Calu3 (cell line): ENCODE data around the gene CDPF1. TPM values are rescaled to one million over a fixed set of nuclear protein-coding genes. Genes with fewer than 3 reads are reported as not detected.

Experiments
- BruUV-seq: library from RNA; stranded (reverse); fragments of 400-500 nt; replicated peaks from 2 replicates; lab custom pipeline; 2021; lab: Mats Ljungman, UMichigan
- CTCF ChIA-PET: fragments of 300-600 bp; sonication (Branson Sonifier 250); formaldehyde crosslinking; loops from one replicate; lab custom pipeline; 2022; ENCODE audit warnings: antibody characterized with exemption; lab: Charles Lee
- DNase-seq: peaks from one replicate; pipeline ENCODE4 v3.0.0; 2022
- H3K27ac Mint-ChIP-seq: one replicate; pipeline ENCODE4 v1.8.0; 2022; ENCODE audit warnings: mixed read lengths; ENCODE audit not compliant: unreplicated experiment
- H3K27me3 Mint-ChIP-seq: one replicate; pipeline ENCODE4 v1.8.0; 2022; ENCODE audit warnings: mixed read lengths; ENCODE audit not compliant: unreplicated experiment
- H3K36me3 Mint-ChIP-seq: one replicate; pipeline ENCODE4 v1.8.0; 2022; ENCODE audit warnings: mild to moderate bottlenecking, moderate library complexity, mixed read lengths; ENCODE audit not compliant: insufficient read depth, unreplicated experiment
- H3K4me1 Mint-ChIP-seq: one replicate; pipeline ENCODE4 v1.8.0; 2022; ENCODE audit warnings: mild to moderate bottlenecking, low read depth, mixed read lengths; ENCODE audit not compliant: unreplicated experiment
- H3K4me3 Mint-ChIP-seq: one replicate; pipeline ENCODE4 v1.8.0; 2022; ENCODE audit warnings: mild to moderate bottlenecking, low read depth, moderate library complexity, mixed read lengths; ENCODE audit not compliant: unreplicated experiment
- H3K9me3 Mint-ChIP-seq: one replicate; pipeline ENCODE4 v1.8.0; 2022; ENCODE audit warnings: low read depth, mixed read lengths; ENCODE audit not compliant: unreplicated experiment
- intact Hi-C: fragments of 100-400 bp; cut with micrococcal nuclease; formaldehyde crosslinking; loops from one replicate; pipeline ENCODE4 v1.10.0; 2022; ENCODE audit not compliant: unreplicated experiment
- total RNA-seq: library from RNA; stranded (reverse); gene quantifications from 2 replicates; pipeline ENCODE4 v1.2.3, GENCODE V29; 2022
- TF ChIP-seq, protein P1 (sequence below): fragments of 200-600 bp; IDR thresholded peaks from one replicate; pipeline ENCODE4 v1.8.0; 2022; ENCODE audit warnings: antibody characterized with exemption; ENCODE audit not compliant: unreplicated experiment

CDPF1 gene
- total RNA-seq, 1 experiment from 2014 or later, result 10.5 TPM

DNA sequence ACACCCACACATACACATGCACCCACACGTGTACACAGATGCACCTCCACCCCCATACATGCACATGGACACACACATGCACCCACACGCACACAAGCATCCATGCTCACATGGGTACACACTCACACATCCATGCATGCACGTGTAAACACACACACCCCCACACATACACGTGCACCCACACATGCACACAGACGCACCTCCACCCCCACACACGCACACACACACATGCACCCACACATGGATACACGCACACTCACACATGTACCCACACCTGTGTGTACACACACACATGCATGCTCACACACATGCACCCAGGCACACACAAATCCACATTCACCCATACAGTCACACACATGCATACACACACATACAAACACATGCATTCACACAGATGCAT, 24.5 kb downstream of the CDPF1 start:
- CTCF ChIA-PET, result no interaction called here
- Mint-ChIP-seq H3K9me3 (no peaks in the 10 kb centered on the region), H3K27ac (no peak overlapping the region), H3K4me1 (no peaks in the 10 kb centered on the region), H3K36me3 (peaks cover 7% of the 10 kb centered on the region), H3K4me3 (no peak overlapping the region), H3K27me3 (no peaks in the 10 kb centered on the region)
- intact Hi-C loops, result no loop called here
- no TSS peak for BruUV-seq
- DNase-seq, result no peak
- TF ChIP-seq, protein P1, sequence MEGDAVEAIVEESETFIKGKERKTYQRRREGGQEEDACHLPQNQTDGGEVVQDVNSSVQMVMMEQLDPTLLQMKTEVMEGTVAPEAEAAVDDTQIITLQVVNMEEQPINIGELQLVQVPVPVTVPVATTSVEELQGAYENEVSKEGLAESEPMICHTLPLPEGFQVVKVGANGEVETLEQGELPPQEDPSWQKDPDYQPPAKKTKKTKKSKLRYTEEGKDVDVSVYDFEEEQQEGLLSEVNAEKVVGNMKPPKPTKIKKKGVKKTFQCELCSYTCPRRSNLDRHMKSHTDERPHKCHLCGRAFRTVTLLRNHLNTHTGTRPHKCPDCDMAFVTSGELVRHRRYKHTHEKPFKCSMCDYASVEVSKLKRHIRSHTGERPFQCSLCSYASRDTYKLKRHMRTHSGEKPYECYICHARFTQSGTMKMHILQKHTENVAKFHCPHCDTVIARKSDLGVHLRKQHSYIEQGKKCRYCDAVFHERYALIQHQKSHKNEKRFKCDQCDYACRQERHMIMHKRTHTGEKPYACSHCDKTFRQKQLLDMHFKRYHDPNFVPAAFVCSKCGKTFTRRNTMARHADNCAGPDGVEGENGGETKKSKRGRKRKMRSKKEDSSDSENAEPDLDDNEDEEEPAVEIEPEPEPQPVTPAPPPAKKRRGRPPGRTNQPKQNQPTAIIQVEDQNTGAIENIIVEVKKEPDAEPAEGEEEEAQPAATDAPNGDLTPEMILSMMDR, result no peak

DNA sequence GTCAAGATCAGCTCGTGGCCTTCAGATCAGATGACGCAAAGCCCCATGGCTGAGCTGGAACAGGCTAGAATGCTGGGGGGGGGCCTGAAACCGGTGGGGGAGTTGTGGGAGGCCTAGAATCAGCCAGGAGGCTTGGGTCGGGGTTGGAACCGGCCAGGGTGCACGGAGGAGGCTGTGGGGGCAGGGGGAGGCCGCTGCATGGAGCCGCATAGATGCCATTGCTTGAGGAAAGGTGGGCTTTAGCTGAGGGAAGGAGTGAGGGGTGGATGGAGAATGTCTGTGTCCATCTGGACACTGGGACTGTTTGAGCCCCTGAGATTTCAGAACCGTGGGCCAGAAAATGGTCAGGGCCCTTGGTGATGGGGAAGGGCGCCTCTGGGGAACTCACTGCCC, 25.2 kb downstream of the CDPF1 start:
- TF ChIP-seq, protein P1, result no peak
- CTCF ChIA-PET, result no interaction called here
- DNase-seq, result no peak
- Mint-ChIP-seq H3K4me1 (no peaks in the 10 kb centered on the region), H3K27ac (no peak overlapping the region), H3K36me3 (peaks cover 7% of the 10 kb centered on the region), H3K4me3 (no peak overlapping the region), H3K9me3 (no peaks in the 10 kb centered on the region), H3K27me3 (no peaks in the 10 kb centered on the region)
- intact Hi-C loops, result no loop called here
- BruUV-seq, result no TSS peak

DNA sequence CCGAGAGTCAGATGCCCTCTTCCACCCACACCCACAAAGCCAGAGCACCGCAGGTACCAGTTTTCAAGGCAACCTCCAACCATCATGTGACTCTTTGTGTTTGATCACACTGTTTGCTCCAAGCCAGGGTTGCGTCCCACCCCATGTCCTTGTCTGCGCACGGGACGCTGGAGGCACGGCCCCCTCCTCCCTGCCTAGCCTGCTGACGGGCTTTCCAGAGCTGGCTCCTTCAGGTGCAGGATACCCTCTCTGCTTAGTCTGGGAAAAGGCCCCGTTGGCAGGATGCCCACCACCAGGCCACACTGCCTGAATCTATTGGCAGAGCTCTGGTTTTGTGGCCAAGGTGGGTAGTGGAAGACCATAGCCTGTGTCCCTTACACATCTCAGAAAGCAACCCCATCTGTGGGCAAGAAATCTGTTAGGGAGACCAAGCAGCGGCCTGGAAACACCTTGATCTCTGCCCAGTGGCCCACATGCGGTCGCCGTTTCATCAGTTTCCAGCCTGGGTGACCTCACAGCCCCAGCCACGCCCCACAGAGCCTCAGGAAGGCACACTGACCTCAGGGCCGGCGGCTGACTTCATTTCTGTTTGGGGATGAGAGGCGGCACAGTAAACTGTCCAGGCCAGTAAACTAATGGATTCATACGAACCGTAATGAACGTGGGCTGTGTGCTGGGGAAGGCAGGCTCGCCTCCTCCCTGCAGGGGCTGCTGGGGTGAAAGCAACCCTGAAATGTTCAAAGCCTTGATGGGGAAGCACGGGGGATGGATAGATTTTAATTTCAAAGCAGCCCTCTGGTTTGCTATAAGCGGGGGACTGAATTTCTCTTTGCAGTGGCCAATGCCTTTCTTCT, 25.8 kb downstream of the CDPF1 start:
- intact Hi-C loops, result no loop called here
- peaks cover 7% of the 10 kb centered on the region for H3K36me3 Mint-ChIP-seq
- TF ChIP-seq, protein P1, result no peak
- H3K27ac Mint-ChIP-seq, result no peak overlapping the region
- H3K4me3 Mint-ChIP-seq, result no peak overlapping the region
- no peaks in the 10 kb centered on the region for H3K9me3 Mint-ChIP-seq
- CTCF ChIA-PET, result no interaction called here
- H3K4me1 Mint-ChIP-seq, result no peaks in the 10 kb centered on the region
- no peak for DNase-seq
- H3K27me3 Mint-ChIP-seq, result no peaks in the 10 kb centered on the region
- BruUV-seq, result no TSS peak

DNA sequence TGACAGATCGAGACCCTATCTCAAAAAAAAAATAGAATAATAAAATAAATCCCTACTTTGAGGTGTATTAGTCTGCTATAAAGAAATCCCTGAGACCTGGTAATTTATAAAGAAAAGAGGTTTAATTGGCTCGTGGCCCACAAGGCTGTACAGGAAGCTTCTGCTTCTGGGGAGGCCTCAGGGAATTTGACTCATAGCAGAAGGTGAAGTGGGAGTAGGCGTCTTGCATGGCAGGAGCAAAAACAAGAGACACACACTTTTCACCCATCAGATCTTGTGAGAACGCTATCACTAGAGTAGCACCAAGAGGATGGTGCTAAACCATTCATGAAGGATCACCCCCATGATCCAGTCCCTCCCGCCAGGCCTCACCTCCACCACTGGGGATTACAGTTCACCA, 29.2 kb downstream of the CDPF1 start:
- Mint-ChIP-seq H3K4me3 (no peak overlapping the region), H3K27ac (no peak overlapping the region), H3K27me3 (no peaks in the 10 kb centered on the region), H3K36me3 (peaks cover 22% of the 10 kb centered on the region), H3K9me3 (no peaks in the 10 kb centered on the region), H3K4me1 (no peaks in the 10 kb centered on the region)
- intact Hi-C loops, result no loop called here
- BruUV-seq, result no TSS peak
- no peak for DNase-seq
- CTCF ChIA-PET, result no interaction called here
- TF ChIP-seq, protein P1, result no peak
